HG03196 (cell line): ENCODE results near the gene NCKAP5.

ENCODE experiments used
- ATAC-seq: cut with Tn5 transposase; IDR thresholded peaks from one replicate; pipeline ENCODE4 v1.9.1; 2021; ENCODE audit not compliant: unreplicated experiment

The NCKAP5 gene

GRCh38 chr2:133360190-133360589 lies 208.1 kb downstream of the NCKAP5 start:
- no peak for ATAC-seq

GRCh38 chr2:133352719-133353118 lies 215.5 kb downstream of the NCKAP5 start:
- ATAC-seq: no peak

GRCh38 chr2:133346654-133347053 lies 221.6 kb downstream of the NCKAP5 start:
- ATAC-seq: no peak

- ATAC-seq: no peak
These were observed 222.6 kb downstream of the NCKAP5 start for GRCh38 chr2:133345638-133346037.

- no peak for ATAC-seq
These were observed 223.4 kb downstream of the NCKAP5 start for GRCh38 chr2:133344849-133345248.

- ATAC-seq: no peak
These were observed 225.3 kb downstream of the NCKAP5 start for GRCh38 chr2:133343018-133343352.

GRCh38 chr2:133342286-133343017 lies 225.8 kb downstream of the NCKAP5 start:
- ATAC-seq: no peak

- no peak for ATAC-seq
These were observed 226.7 kb downstream of the NCKAP5 start for GRCh38 chr2:133341575-133341974.

- no peak for ATAC-seq
These were observed 230.0 kb downstream of the NCKAP5 start for GRCh38 chr2:133338224-133338623.

- ATAC-seq: no peak
These were observed 233.3 kb downstream of the NCKAP5 start for GRCh38 chr2:133334923-133335322.

GRCh38 chr2:133333181-133333580 lies 235.1 kb downstream of the NCKAP5 start:
- no peak for ATAC-seq

GRCh38 chr2:133331436-133331835 lies 236.8 kb downstream of the NCKAP5 start:
- ATAC-seq: no peak

GRCh38 chr2:133326652-133327397 lies 241.4 kb downstream of the NCKAP5 start:
- no peak for ATAC-seq

GRCh38 chr2:133324150-133324561 lies 244.1 kb downstream of the NCKAP5 start:
- ATAC-seq: no peak

- no peak for ATAC-seq
These were observed 245.4 kb downstream of the NCKAP5 start for GRCh38 chr2:133322909-133323308.

- no peak for ATAC-seq
These were observed 251.1 kb downstream of the NCKAP5 start for GRCh38 chr2:133317178-133317577.

- ATAC-seq: no peak
These were observed 251.7 kb downstream of the NCKAP5 start for GRCh38 chr2:133316557-133316956.

GRCh38 chr2:133315280-133315679 lies 253.0 kb downstream of the NCKAP5 start:
- ATAC-seq: no peak

GRCh38 chr2:133314795-133315194 lies 253.5 kb downstream of the NCKAP5 start:
- no peak for ATAC-seq

GRCh38 chr2:133312038-133312729 lies 256.1 kb downstream of the NCKAP5 start:
- ATAC-seq: no peak

- no peak for ATAC-seq
These were observed 262.0 kb downstream of the NCKAP5 start for GRCh38 chr2:133306236-133306635.

- ATAC-seq: no peak
These were observed 263.9 kb downstream of the NCKAP5 start for GRCh38 chr2:133304344-133304743.
